ENCODE data around the gene SLC17A2. TPM values are rescaled to one million over a fixed set of nuclear protein-coding genes. Genes with fewer than 3 reads are reported as not detected.
A peak's percentile ranks its signal among the peaks of the same experiment; 100 is the strongest.
"Not testable (repeated sequence)": the region's sequence is repeated elsewhere in the genome, so short reads cannot be mapped to it uniquely, and the experiment has no call there.

Gene SLC17A2
- total and polyA plus RNA-seq, 8 donors: 0.05 to 0.21 (median 0.20) TPM; not detected in 5

DNA sequence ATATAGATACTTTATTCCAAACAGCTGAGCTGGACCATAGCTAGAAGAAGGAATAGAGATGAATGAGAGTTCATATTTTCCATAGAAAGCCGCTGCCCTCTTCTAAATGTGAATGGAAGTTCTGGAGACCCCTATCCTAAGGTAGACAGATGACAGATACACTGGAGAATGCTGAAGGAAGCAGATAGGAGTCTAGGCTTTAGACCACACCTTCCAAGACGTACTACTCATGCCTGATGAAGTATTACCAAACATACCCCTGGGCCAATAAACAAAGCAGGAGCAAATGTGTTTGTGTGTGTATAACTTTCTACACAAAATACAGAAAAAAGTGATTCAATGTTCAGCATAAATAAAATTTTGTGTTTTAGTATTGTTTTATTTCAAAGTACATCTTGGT lies 9.1 kb upstream of the SLC17A2 start:
- intact Hi-C loops (cut with DNase I): no loop called here
- WGBS, 2 donors: 84 to 93% methylated on average over 2 of the region's 2 CpGs
- no peaks in the 10 kb centered on the region for H3K9me3 ChIP-seq

DNA sequence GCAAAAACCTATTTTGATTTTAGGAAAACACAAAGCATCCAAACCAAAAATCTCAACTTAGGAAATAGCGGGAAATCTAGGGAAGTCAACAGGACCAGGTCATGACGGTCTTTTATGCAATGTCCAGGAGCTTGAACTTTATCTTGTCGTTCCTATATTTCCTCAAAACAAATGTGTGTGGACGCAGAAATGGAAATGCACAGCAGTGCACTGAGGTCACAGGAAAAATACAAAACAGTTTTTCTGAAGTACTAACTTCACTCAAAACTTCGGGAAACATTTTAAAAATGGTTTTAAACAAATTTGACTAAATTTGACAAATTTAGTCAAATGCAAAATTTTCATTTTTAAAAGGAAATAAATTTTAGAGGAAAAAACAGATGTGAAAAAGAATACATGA lies 5.5 kb upstream of the SLC17A2 start:
- Histone ChIP-seq H3K9me3 (no peaks in the 10 kb centered on the region), H3K36me3 (no peaks in the 10 kb centered on the region), H3K27ac (no peak overlapping the region), H3K4me1 (peaks cover 0 to 5% (median 3%) of the 10 kb centered on the region in 3 donors), H3K27me3 (no peaks in the 10 kb centered on the region), H3K4me3 (no peak overlapping the region)
- 89 to 90% methylated on average over 5 of the region's 5 CpGs for WGBS, 2 donors
- intact Hi-C loops (cut with DNase I): no loop called here
- DNase-seq (no peak), ATAC-seq (no peak), FAIRE-seq (no peak)
- TF ChIP-seq, protein P1, sequence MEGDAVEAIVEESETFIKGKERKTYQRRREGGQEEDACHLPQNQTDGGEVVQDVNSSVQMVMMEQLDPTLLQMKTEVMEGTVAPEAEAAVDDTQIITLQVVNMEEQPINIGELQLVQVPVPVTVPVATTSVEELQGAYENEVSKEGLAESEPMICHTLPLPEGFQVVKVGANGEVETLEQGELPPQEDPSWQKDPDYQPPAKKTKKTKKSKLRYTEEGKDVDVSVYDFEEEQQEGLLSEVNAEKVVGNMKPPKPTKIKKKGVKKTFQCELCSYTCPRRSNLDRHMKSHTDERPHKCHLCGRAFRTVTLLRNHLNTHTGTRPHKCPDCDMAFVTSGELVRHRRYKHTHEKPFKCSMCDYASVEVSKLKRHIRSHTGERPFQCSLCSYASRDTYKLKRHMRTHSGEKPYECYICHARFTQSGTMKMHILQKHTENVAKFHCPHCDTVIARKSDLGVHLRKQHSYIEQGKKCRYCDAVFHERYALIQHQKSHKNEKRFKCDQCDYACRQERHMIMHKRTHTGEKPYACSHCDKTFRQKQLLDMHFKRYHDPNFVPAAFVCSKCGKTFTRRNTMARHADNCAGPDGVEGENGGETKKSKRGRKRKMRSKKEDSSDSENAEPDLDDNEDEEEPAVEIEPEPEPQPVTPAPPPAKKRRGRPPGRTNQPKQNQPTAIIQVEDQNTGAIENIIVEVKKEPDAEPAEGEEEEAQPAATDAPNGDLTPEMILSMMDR (IDR thresholded peaks at IDR 0.05): no peak

More for the DNA sequence above, 9.1 kb upstream of the SLC17A2 start:
- Histone ChIP-seq H3K4me3 (no peak overlapping the region), H3K27ac (no peak overlapping the region), H3K36me3 (no peaks in the 10 kb centered on the region), H3K4me1 (peaks cover 0 to 2% (median 0%) of the 10 kb centered on the region in 3 donors), H3K27me3 (no peaks in the 10 kb centered on the region)
- ATAC-seq (no peak), DNase-seq (no peak), FAIRE-seq (no peak)
- TF ChIP-seq, protein P1 (IDR thresholded peaks at IDR 0.05): no peak

DNA sequence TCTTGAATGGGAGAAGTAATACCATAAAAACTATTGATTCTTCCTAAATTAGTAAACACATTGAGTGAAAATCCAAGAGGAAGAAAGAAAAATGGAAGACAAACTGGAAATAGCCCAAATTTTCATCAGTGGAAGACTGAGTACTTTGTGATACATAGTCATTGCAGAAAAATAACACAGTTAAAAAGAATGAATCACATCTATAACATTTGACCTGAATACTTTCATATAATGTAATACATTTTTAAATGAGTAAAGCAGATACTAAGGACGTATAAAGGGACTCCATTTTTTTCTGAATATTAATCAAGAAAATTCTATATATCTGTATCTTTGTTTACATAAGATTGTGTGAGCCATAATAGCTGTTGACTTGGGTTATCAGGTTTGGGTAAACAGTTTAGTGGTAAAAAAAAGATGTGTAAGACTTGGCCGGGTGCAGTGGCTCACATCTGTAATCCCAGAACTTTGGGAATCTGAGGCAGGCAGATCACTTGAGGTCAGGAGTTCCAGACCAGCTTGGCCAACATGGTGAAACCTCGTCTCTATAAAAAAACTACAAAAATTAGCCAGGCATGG lies 4.3 kb upstream of the SLC17A2 start:
- no peaks in the 10 kb centered on the region for H3K27me3 ChIP-seq
- H3K27ac ChIP-seq: no peak overlapping the region
- DNase-seq (no peak), ATAC-seq (peak in 2 of 4 donors; percentile 36 to 51), FAIRE-seq (no peak)
- intact Hi-C loops (cut with DNase I): no loop called here
- peaks cover 0 to 12% (median 3%) of the 10 kb centered on the region in 3 donors for H3K4me1 ChIP-seq
- no peaks in the 10 kb centered on the region for H3K9me3 ChIP-seq
- no peak overlapping the region for H3K4me3 ChIP-seq
- no peaks in the 10 kb centered on the region for H3K36me3 ChIP-seq
- TF ChIP-seq, protein P1 (IDR thresholded peaks at IDR 0.05): no peak
- WGBS, 2 donors: 36 to 39% methylated on average over 3 of the region's 3 CpGs

GRCh38 chr6:25934156-25934555 lies 3.7 kb upstream of the SLC17A2 start:
- intact Hi-C loops (cut with DNase I): no loop called here
- H3K27me3 ChIP-seq: no peaks in the 10 kb centered on the region
- no peak overlapping the region for H3K4me3 ChIP-seq
- ATAC-seq: no peak
- FAIRE-seq: no peak
- no peaks in the 10 kb centered on the region for H3K36me3 ChIP-seq
- 83 to 91% methylated on average over 2 of the region's 2 CpGs for WGBS, 2 donors
- TF ChIP-seq, protein P1 (IDR thresholded peaks at IDR 0.05): no peak
- H3K27ac ChIP-seq: no peak overlapping the region
- H3K4me1 ChIP-seq: peaks cover 0 to 12% (median 7%) of the 10 kb centered on the region in 3 donors
- DNase-seq: no peak
- H3K9me3 ChIP-seq: no peaks in the 10 kb centered on the region

DNA sequence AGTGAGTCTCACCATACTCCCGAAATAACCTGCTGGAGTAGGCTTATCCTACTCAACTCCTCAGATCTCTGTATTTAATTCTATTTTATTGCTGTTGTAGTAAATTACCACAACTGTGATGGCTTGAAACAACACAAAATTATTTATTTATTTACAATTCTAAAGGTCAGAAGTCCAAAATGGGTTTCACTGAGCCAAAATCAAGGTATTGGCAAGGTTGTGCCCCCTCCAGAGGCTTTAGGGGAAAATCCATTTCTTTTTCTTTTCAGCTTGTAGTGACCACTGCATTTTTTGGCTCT lies 869 bp upstream of the SLC17A2 start:
- WGBS, 2 donors: 70 to 85% methylated on average over 1 of the region's 1 CpG
- no peaks in the 10 kb centered on the region for H3K36me3 ChIP-seq
- no peak for DNase-seq
- H3K4me1 ChIP-seq: peaks cover 0 to 28% (median 27%) of the 10 kb centered on the region in 3 donors
- intact Hi-C loops (cut with DNase I): no loop called here
- no peaks in the 10 kb centered on the region for H3K9me3 ChIP-seq
- TF ChIP-seq, protein P1 (IDR thresholded peaks at IDR 0.05): no peak
- H3K27me3 ChIP-seq: no peaks in the 10 kb centered on the region
- no peak for ATAC-seq
- FAIRE-seq: no peak
- no peak overlapping the region for H3K27ac ChIP-seq
- no peak overlapping the region for H3K4me3 ChIP-seq

DNA sequence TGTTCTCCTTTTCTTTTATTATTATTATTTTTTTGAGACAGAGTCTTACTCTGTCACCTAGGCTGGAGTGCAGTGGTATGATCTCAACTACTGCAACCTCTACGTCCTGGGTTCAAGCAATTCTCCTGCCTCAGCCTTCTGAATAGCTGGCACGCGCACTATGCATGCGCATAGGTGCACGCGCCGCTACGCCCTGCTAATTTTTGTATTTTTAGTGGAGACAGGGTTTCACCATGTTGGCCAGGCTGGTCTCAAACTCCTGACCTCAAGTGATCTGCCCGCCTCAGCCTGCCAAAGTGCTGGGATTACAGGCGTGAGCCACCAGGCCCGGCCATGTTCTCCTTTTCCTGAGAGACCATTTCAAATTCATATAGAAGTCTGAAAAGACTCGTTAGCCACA lies 706 bp downstream of the SLC17A2 start:
- H3K36me3 ChIP-seq; H3K27me3 ChIP-seq; H3K4me3 ChIP-seq; FAIRE-seq; DNase-seq; intact Hi-C loops (cut with DNase I); ATAC-seq; H3K9me3 ChIP-seq: not testable (repeated sequence)
- Histone ChIP-seq H3K27ac (peak overlapping the region in 1 of 4 donors; percentile 53), H3K4me1 (peaks cover 0 to 28% (median 26%) of the 10 kb centered on the region in 3 donors)
- WGBS, 2 donors: 93 to 95% methylated on average over 12 of the region's 12 CpGs

All from pancreas (tissue), 10 donors.